ENCODE measurements around the gene ACP2.
A peak's percentile ranks its signal among the peaks of the same experiment; 100 is the strongest.
"Not testable (repeated sequence)": the region's sequence is repeated elsewhere in the genome, so short reads cannot be mapped to it uniquely, and the experiment has no call there.

ACP2 gene

DNA sequence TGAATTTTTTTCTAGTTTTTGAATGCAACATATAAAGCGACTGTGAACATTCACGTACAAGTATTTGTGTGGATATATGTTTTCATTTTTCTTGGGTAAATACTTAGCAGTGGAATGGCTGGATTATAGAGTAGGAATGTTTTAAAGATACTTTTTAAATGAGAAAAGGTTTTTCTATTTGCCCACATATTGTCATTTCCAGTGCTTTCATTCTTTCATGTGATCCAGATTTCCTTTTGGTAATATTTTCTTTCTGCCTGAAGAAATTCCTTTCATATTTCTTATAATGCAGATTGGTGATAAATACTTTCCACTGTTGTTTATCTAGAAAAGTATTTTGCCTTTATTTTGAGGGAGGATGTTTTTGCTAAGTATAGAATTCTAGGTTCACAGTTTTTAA lies 25.9 kb downstream of the ACP2 start:
- H3K4me1 ChIP-seq (ENCODE audit: control insufficient read depth, insufficient read depth, low read length, unreplicated experiment), result peaks cover 27% of the 10 kb centered on the region
- H3K36me3 ChIP-seq (ENCODE audit: insufficient read depth, low read length), result peaks cover 14% of the 10 kb centered on the region; the same call in 1 of the 2 replicates
- no peak overlapping the region for H3K4me3 ChIP-seq (ENCODE audit: low read depth, low read length)
- H2AFZ ChIP-seq (ENCODE audit: low read length, unreplicated experiment), result no peak overlapping the region
- no peak overlapping the region for H3K27ac ChIP-seq (ENCODE audit: low read depth, low read length)
- H3K79me2 ChIP-seq (ENCODE audit: control insufficient read depth, insufficient read depth, low read length, unreplicated experiment), result peaks cover 9% of the 10 kb centered on the region
- no peaks in the 10 kb centered on the region for H3K27me3 ChIP-seq (ENCODE audit: insufficient read depth, low read length)

- H3K4me1 ChIP-seq (ENCODE audit: control insufficient read depth, insufficient read depth, low read length, unreplicated experiment), result peaks cover 33% of the 10 kb centered on the region
- H3K4me3 ChIP-seq (ENCODE audit: low read depth, low read length), result no peak overlapping the region
- H3K27ac ChIP-seq (ENCODE audit: low read depth, low read length), result peak overlapping the region; percentile 64
- H2AFZ ChIP-seq (ENCODE audit: low read length, unreplicated experiment), result no peak overlapping the region
- peaks cover 10% of the 10 kb centered on the region; the same call in 1 of the 2 replicates for H3K36me3 ChIP-seq (ENCODE audit: insufficient read depth, low read length)
- peaks cover 18% of the 10 kb centered on the region for H3K79me2 ChIP-seq (ENCODE audit: control insufficient read depth, insufficient read depth, low read length, unreplicated experiment)
- no peaks in the 10 kb centered on the region for H3K27me3 ChIP-seq (ENCODE audit: insufficient read depth, low read length)
Observed at GRCh38 chr11:47220401-47220821, 28.2 kb downstream of the ACP2 start.

DNA sequence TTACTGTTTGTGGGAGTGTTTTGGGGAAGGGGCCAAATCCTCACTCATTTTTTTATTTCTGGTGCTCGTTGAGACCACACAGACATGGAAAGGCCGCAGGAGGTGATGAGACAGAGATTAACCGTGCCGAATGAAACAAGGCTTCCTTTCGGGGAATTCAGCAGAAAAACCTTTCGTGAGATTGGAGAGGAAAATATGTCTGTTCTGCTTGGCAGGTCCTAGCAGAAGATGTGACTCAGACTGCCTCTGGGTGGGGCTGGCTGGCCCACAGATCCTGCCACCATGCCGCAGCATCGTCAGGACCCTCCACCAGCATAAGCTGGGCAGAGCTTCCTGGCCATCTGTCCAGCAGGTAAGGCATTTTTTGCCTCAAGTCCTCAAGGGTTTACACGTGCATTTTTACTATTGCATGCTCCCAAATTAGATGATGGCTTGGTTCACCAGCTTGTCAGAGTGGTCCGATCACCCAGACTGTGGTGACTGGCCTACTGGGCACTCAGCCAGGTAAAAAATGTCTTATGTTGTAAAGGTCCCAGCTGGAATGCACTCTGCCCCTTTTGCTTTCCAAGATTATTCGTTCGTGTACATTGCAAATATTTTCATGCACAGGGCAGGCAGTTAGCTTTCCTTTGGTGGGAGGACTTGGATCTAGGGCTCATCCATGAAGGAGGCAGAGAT lies 32.4 kb downstream of the ACP2 start:
- no peak overlapping the region for H2AFZ ChIP-seq (ENCODE audit: low read length, unreplicated experiment)
- H3K36me3 ChIP-seq (ENCODE audit: insufficient read depth, low read length), result peaks cover 4% of the 10 kb centered on the region; the same call in 1 of the 2 replicates

DNA sequence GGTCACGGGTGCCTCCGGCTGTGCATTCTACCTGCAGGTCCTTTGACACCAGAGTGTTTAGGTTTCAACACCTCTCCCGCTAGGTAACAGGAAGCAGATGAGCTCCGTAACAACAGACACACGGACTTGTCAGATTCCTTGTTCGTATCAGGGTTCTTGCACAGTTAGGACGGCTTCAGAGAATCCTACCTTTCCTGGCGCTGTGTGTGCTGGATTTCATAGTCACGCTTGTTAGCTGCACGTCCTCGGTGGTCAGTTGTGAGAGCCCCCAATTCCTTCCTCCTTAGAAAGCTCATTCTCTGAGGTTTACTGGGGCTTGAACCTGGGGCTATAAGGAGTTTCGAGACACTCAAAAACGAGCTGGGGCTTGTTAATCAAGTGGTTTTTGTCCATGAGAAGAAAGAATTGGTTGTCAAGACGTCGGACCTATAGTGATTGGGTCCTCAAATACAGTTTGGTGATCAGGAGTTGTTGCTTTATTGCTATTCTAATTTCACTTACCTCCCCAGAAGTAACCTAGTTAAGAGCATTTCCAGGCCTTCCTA lies 33.2 kb downstream of the ACP2 start:
- peaks cover 23% of the 10 kb centered on the region for H3K4me1 ChIP-seq (ENCODE audit: control insufficient read depth, insufficient read depth, low read length, unreplicated experiment)
- peaks cover 23% of the 10 kb centered on the region for H3K79me2 ChIP-seq (ENCODE audit: control insufficient read depth, insufficient read depth, low read length, unreplicated experiment)
- H3K27ac ChIP-seq (ENCODE audit: low read depth, low read length), result peak overlapping the region; percentile 91
- H3K27me3 ChIP-seq (ENCODE audit: insufficient read depth, low read length), result no peaks in the 10 kb centered on the region
- H3K4me3 ChIP-seq (ENCODE audit: low read depth, low read length), result peak overlapping the region; percentile 95
- H3K36me3 ChIP-seq (ENCODE audit: insufficient read depth, low read length), result peaks cover 4% of the 10 kb centered on the region; the same call in 1 of the 2 replicates
- H2AFZ ChIP-seq (ENCODE audit: low read length, unreplicated experiment), result peak overlapping the region; percentile 51

More for the DNA sequence above, 32.4 kb downstream of the ACP2 start:
- Histone ChIP-seq H3K79me2 (ENCODE audit: control insufficient read depth, insufficient read depth, low read length, unreplicated experiment) (peaks cover 23% of the 10 kb centered on the region), H3K27me3 (ENCODE audit: insufficient read depth, low read length) (no peaks in the 10 kb centered on the region), H3K4me1 (ENCODE audit: control insufficient read depth, insufficient read depth, low read length, unreplicated experiment) (peaks cover 31% of the 10 kb centered on the region), H3K27ac (ENCODE audit: low read depth, low read length) (peak overlapping the region; percentile 91), H3K4me3 (ENCODE audit: low read depth, low read length) (peak overlapping the region; percentile 95)

- Histone ChIP-seq H3K27me3 (ENCODE audit: insufficient read depth, low read length) (no peaks in the 10 kb centered on the region), H3K4me3 (ENCODE audit: low read depth, low read length) (peak overlapping the region; percentile 95), H2AFZ (ENCODE audit: low read length, unreplicated experiment) (peak overlapping the region; percentile 74), H3K79me2 (ENCODE audit: control insufficient read depth, insufficient read depth, low read length, unreplicated experiment) (peaks cover 23% of the 10 kb centered on the region), H3K27ac (ENCODE audit: low read depth, low read length) (peak overlapping the region; percentile 76), H3K36me3 (ENCODE audit: insufficient read depth, low read length) (no peaks in the 10 kb centered on the region), H3K4me1 (ENCODE audit: control insufficient read depth, insufficient read depth, low read length, unreplicated experiment) (peaks cover 13% of the 10 kb centered on the region)
Observed at GRCh38 chr11:47213950-47214565, 34.6 kb downstream of the ACP2 start.

DNA sequence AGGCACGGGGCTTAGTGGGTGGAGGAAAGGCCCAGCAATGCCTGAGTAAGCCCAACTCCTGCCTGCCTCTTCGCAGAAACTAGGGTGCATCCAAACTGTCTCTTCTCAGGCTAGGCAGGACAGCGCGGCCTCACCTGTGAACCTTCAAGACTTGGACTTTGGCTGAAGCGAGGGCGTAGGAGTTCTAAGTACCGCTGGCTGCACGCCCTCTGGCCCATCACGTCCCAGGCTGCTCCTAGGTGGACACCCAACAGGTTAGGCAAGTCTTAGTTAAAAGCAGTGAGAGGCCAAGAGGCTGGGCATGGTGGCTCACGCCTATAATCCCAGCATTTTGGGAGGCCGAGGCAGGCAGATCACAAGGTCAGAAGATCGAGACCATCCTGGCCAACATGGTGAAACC lies 35.7 kb downstream of the ACP2 start:
- Histone ChIP-seq H2AFZ (ENCODE audit: low read length, unreplicated experiment) (no peak overlapping the region), H3K79me2 (ENCODE audit: control insufficient read depth, insufficient read depth, low read length, unreplicated experiment) (peaks cover 16% of the 10 kb centered on the region), H3K36me3 (ENCODE audit: insufficient read depth, low read length) (no peaks in the 10 kb centered on the region), H3K27ac (ENCODE audit: low read depth, low read length) (no peak overlapping the region), H3K27me3 (ENCODE audit: insufficient read depth, low read length) (no peaks in the 10 kb centered on the region), H3K4me1 (ENCODE audit: control insufficient read depth, insufficient read depth, low read length, unreplicated experiment) (peaks cover 8% of the 10 kb centered on the region), H3K4me3 (ENCODE audit: low read depth, low read length) (no peak overlapping the region)

- no peak overlapping the region for H3K27ac ChIP-seq (ENCODE audit: low read depth, low read length)
- peaks cover 13% of the 10 kb centered on the region for H3K4me1 ChIP-seq (ENCODE audit: control insufficient read depth, insufficient read depth, low read length, unreplicated experiment)
- no peaks in the 10 kb centered on the region for H3K79me2 ChIP-seq (ENCODE audit: control insufficient read depth, insufficient read depth, low read length, unreplicated experiment)
- no peak overlapping the region for H3K4me3 ChIP-seq (ENCODE audit: low read depth, low read length)
- no peaks in the 10 kb centered on the region for H3K36me3 ChIP-seq (ENCODE audit: insufficient read depth, low read length)
- H3K27me3 ChIP-seq (ENCODE audit: insufficient read depth, low read length), result no peaks in the 10 kb centered on the region
- H2AFZ ChIP-seq (ENCODE audit: low read length, unreplicated experiment), result no peak overlapping the region
Observed at GRCh38 chr11:47208628-47209027, 40.0 kb downstream of the ACP2 start.

DNA sequence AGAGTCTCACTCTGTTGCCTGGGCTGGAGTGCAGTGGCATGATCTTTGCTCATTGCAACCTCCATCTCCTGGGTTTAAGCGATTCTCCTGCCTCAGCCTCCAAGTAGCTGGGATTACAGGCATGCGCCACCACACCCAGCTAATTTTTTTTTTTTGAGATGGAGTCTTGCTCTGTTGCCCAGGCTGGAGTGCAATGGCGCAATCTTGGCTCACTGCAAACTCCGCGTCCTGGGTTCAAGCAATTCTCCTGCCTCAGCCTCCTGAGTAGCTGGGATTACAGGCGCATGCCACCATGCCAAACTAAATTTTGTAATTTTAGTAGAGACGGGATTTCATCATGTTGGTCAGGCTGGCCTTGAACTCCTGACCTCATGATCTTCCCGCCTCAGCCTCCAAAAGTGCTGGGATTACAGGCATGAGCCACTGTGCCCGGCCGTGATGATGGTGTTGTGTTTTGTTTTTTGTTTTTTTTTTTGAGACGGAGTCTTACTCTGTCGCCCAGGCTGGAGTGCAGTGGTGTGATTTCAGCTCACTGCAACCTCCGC lies 40.5 kb downstream of the ACP2 start:
- not testable (repeated sequence) for H3K36me3 ChIP-seq (ENCODE audit: insufficient read depth, low read length); H3K79me2 ChIP-seq (ENCODE audit: control insufficient read depth, insufficient read depth, low read length, unreplicated experiment); H2AFZ ChIP-seq (ENCODE audit: low read length, unreplicated experiment); H3K27ac ChIP-seq (ENCODE audit: low read depth, low read length); H3K4me3 ChIP-seq (ENCODE audit: low read depth, low read length); H3K27me3 ChIP-seq (ENCODE audit: insufficient read depth, low read length)
- peaks cover 13% of the 10 kb centered on the region for H3K4me1 ChIP-seq (ENCODE audit: control insufficient read depth, insufficient read depth, low read length, unreplicated experiment)

GRCh38 chr11:47207459-47207858 lies 41.2 kb downstream of the ACP2 start:
- H3K4me1 ChIP-seq (ENCODE audit: control insufficient read depth, insufficient read depth, low read length, unreplicated experiment), result peaks cover 13% of the 10 kb centered on the region
- no peaks in the 10 kb centered on the region for H3K27me3 ChIP-seq (ENCODE audit: insufficient read depth, low read length)
- H3K4me3 ChIP-seq (ENCODE audit: low read depth, low read length), result no peak overlapping the region
- H3K36me3 ChIP-seq (ENCODE audit: insufficient read depth, low read length), result no peaks in the 10 kb centered on the region
- H2AFZ ChIP-seq (ENCODE audit: low read length, unreplicated experiment), result no peak overlapping the region
- H3K79me2 ChIP-seq (ENCODE audit: control insufficient read depth, insufficient read depth, low read length, unreplicated experiment), result no peaks in the 10 kb centered on the region
- H3K27ac ChIP-seq (ENCODE audit: low read depth, low read length), result no peak overlapping the region

DNA sequence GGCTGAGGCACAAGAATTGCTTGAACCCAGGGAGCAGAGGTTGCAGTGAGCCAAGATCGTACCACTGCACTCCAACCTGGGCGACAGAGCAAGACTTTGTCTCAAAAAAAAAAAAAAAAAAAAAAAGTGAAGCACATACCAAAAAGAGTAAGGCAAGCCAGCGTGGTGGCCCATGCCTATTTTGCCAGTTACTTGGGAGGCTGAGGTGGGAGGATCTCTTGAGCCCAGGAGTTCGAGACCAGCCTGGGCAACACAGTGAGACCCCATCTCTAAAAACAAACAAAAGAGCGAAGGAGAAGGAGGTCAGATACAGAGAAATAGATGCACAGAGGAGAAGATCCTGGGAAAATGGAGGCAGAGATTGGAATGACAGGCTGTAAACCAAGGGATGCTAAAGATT lies 42.0 kb downstream of the ACP2 start:
- H2AFZ ChIP-seq (ENCODE audit: low read length, unreplicated experiment); H3K27ac ChIP-seq (ENCODE audit: low read depth, low read length); H3K36me3 ChIP-seq (ENCODE audit: insufficient read depth, low read length); H3K27me3 ChIP-seq (ENCODE audit: insufficient read depth, low read length); H3K79me2 ChIP-seq (ENCODE audit: control insufficient read depth, insufficient read depth, low read length, unreplicated experiment); H3K4me3 ChIP-seq (ENCODE audit: low read depth, low read length): not testable (repeated sequence)
- peaks cover 13% of the 10 kb centered on the region for H3K4me1 ChIP-seq (ENCODE audit: control insufficient read depth, insufficient read depth, low read length, unreplicated experiment)
